Measurements from ENCODE around the gene FILIP1L. TPM values are rescaled to one million over a fixed set of nuclear protein-coding genes. Genes with fewer than 3 reads are reported as not detected.

FILIP1L gene
- total and polyA plus RNA-seq, 2 of the 4 experiments (the other 2 are of a cell fraction), result 11.5 to 19.9 TPM

- Histone ChIP-seq H3K23ac (ENCODE audit: low read depth, low read length) (no peak overlapping the region), H3K9me1 (ENCODE audit: insufficient read depth, low read length) (peaks cover 3% of the 10 kb centered on the region; the same call in 1 of the 2 replicates), H3K27ac (ENCODE audit: insufficient read depth, low read length) (no peak overlapping the region), H4K20me1 (ENCODE audit: insufficient read depth, low read length) (no peaks in the 10 kb centered on the region), H2BK20ac (ENCODE audit: low read depth, low read length) (no peak overlapping the region), H2BK15ac (ENCODE audit: low read depth, low read length) (no peak overlapping the region), H2AFZ (replicated peaks; ENCODE audit: low read length, poor library complexity) (no peak overlapping the region), H3K4me2 (ENCODE audit: low read depth, low read length) (no peak overlapping the region), H4K5ac (ENCODE audit: low read depth, low read length) (no peak overlapping the region), H3K36me3 (ENCODE audit: control insufficient read depth, insufficient read depth, low read length) (no peaks in the 10 kb centered on the region), H2BK5ac (ENCODE audit: low read depth, low read length, poor library complexity, severe bottlenecking) (no peak overlapping the region), H2AK5ac (ENCODE audit: low read depth, low read length) (no peak overlapping the region), H2AK9ac (replicated peaks; ENCODE audit: low read depth, low read length, poor library complexity) (no peak overlapping the region), H3K18ac (ENCODE audit: low read depth, low read length) (no peak overlapping the region), H3K56ac (ENCODE audit: extremely low read depth, insufficient read depth, low read length) (no peak overlapping the region), H4K8ac (ENCODE audit: low read depth in 2 of 2, low read length in 2 of 2) (no peak overlapping the region; a peak in 1 of 4 replicates), H3K79me1 (ENCODE audit: low read depth in 1 of 2, low read length in 2 of 2) (no peaks in the 10 kb centered on the region), H3K4me1 (ENCODE audit: control insufficient read depth, insufficient read depth, low read length) (peaks cover 4% of the 10 kb centered on the region; the same call in 1 of the 2 replicates), H3K9me3 (ENCODE audit: control insufficient read depth, insufficient read depth, low read length) (no peaks in the 10 kb centered on the region), H4K91ac (ENCODE audit: insufficient read depth, low read depth, low read length) (no peak overlapping the region), H3K27me3 (ENCODE audit: control insufficient read depth, insufficient read depth, low read length) (no peaks in the 10 kb centered on the region), H3K14ac (replicated peaks; ENCODE audit: low read depth, low read length) (0 out of 2 replicates have a peak overlapping the region, but pooled peaks have one; percentile 30), H2BK120ac (ENCODE audit: low read depth, low read length) (no peak overlapping the region), H3K4ac (ENCODE audit: low read depth, low read length) (no peak overlapping the region), H3K4me3 (ENCODE audit: insufficient read depth, low read depth, low read length) (no peak overlapping the region), H3K9ac (ENCODE audit: low read depth, low read length) (no peak overlapping the region)
- ChIA-PET CTCF (interaction anchor here (1.1 to 1.9 kb wide), 2 partner anchors 12 to 16 kb away, joined by 3 to 4 read pairs; no protein-coding TSS in a partner anchor), POLR2A (ENCODE audit: unreplicated experiment) (no interaction called here)
- peak; percentile 28 for DNase-seq
- no TSS peak for BruUV-seq (replicated peaks)
- in situ Hi-C loops (cut with MboI; ENCODE audit: low sequenced_read_pairs), result no loop called here
- no peak; the same call in 1 of the 2 replicates for ATAC-seq (ENCODE audit: low read depth)
- intact Hi-C loops (cut with micrococcal nuclease), result no loop called here
- TF ChIP-seq BHLHE40 (IDR thresholded peaks at IDR 0.05; ENCODE audit: low read depth, low read length), result no peak
- TF ChIP-seq MAFK (IDR thresholded peaks at IDR 0.05; ENCODE audit: low read depth, low read length), result 0 out of 2 replicates have a peak, but pooled peaks have one; percentile 5
- no CpG with 5 or more reads among the region's 5 CpGs for WGBS, 2 experiments (ENCODE audit: extremely low coverage in 2 of 2, insufficient read length in 1 of 2)
- dilution Hi-C loops (cut with HindIII; ENCODE audit: low sequenced_read_pairs, unreplicated experiment), result no loop called here
Observed at GRCh38 chr3:100125161-100125938, 11.0 kb upstream of the FILIP1L start.

Data from IMR-90 (cell line).